GM20431 (cell line): ENCODE data around the gene FBXL16.
"Not testable (repeated sequence)": the region's sequence is repeated elsewhere in the genome, so short reads cannot be mapped to it uniquely, and the experiment has no call there.

Experiments
- in situ Hi-C: fragments of 300-500 bp; cut with MseI, MboI; formaldehyde crosslinking; loops from one replicate; pipeline ENCODE4 v1.15.0; 2020; ENCODE audit warnings: low sequenced_read_pairs; ENCODE audit not compliant: unreplicated experiment

FBXL16 gene

DNA sequence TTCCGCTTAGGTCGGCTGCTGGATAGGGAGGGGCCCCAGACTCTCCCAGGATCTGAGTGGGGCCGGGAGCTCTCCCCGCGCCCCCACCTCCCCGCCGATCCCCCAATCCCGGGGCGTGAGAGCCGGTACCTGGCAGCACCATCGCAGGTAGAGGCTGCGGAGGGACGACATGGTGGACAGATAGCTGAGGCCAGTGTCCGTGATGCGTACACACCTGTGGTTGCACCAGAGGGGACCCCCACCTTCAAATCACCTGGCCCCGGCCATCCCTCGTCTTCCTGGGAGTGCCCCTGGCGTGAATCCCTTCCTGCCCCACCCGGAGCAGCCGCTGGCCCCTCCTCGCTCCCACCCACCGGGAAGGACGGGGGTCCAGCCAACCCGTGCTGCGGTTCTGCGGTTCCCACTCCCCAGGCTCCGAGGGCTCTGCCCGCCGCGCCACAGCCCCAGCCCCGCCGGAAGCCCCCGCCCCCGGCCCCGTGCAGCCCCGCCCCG lies 10.7 kb downstream of the FBXL16 start:
- in situ Hi-C loops, result no loop called here

DNA sequence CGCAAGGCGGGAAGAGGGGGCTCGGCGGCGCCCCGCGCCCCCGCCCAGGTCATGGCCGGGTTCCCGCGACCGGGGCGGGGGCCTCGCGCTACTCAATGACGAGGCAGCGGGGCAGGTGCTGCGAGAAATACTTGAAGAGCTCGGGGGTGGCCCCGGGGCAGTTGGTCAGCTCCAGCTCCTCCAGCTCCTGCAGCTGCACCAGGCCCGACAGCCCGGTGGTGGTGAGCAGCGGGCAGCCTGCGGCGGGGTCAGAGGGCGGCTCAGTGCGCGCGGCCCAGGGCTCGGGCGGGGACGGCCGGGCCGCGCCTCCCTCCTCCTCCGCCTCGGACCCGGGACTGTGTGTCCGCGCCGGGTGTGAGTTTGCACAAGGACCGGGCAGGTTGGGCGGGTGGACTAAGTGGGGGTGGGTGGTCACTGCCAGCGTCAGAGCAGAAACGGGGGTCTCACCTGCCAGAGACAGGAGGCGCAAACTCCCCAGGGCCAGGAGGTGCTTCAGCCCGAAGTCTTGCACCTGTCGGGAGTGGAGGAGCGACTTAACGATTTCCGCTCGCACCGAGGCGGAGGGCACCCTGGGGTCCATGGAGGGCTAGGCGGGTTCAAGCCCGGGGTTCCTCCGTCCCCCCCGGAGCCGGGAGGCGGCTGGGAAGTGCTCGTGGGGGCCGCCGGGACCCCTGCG lies 11.3 kb downstream of the FBXL16 start:
- in situ Hi-C loops, result no loop called here

DNA sequence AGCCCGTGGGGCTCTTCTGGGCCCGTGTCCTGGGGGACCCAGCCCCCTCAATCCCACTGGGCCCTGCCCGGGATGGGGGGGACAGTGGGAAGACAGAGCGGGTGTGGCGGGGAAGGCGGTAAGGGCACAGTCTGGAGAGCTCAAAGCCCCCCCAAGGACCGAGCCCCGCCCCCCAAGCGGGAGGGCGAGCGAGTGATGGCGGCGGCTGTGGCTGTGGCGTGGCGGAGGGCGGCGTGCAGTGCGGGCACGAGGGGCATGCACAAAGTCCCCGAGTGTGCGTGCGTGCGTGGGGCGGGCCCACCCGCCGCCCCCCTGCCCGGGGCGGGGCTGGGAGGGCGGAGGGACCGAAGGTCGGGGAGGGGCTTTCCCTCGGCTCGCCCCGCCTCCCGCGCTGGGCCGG lies 11.8 kb downstream of the FBXL16 start:
- in situ Hi-C loops, result no loop called here

DNA sequence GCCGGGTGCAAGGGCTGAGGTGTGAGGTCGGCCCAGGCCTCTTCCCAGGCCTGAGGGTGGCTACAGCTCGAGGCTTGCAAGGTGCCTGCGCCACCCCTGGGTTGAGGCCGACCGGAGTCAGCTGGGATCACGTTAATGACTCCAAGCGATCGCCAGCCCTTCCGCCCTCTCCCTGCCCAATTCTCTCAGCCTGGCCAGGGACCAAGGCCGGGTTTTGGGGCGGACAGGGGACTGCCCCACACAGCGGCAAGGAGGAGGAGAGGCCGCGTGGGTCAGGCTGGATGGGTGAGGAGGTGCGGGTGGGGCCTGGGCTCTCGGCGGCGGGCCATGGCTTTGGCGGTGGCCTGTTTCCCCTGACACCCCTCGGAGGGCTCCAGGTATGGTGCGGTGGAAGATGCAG lies 12.2 kb downstream of the FBXL16 start:
- in situ Hi-C loops, result no loop called here

DNA sequence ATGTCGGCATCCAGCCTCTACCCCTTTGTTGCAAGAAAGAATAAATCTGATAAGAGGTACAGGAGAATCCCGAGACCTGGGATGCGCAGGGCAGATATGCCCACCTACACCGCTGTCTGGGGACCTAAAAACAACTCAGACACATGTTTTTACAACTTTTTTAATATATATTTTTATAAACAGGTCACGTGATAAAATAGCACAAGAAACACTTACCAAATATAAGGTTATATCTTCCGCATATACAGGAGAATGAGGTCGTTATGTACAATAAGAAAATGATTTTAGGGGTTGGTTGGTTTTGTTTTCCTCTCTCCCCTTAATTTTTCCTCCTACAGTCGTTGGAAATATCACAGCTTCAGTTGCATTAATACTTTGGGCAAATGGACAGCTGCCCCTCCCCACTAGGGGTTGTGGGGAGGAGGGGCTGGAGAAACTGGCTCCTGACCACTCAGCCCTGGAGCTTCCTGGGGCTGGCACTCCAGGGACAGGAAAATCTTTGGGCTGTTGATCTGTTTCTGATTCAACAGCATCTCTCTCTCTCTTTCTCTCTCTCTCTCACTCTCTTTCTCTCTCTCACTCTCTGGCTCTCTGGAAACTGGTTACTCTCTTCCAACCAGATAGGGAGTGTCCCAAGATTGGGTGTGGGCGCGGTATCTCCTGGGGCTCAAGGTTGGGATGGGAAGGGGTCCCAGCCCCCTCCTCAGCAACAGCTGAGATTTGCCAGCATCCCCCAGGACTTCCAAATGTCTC lies 13.1 kb downstream of the FBXL16 start:
- in situ Hi-C loops, result no loop called here

DNA sequence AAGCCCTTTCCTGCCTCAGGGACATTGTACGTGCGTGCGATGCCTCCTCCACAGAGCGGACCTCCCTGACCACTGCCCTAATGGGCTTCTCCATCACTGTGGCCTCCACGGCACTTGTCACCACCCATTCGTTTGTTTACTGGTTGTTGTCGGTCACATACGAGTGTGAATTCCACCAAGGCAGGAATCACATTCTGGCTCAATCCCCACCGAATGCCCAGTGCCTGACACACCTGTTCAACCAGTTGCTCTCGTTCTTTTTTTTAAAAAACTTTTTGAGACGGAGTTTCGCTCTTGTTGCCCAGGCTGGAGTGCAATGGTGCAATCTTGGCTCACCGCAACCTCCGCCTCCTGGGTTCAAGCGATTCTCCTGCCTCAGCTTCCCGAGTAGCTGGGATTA lies 14.4 kb downstream of the FBXL16 start:
- in situ Hi-C loops, result not testable (repeated sequence)

DNA sequence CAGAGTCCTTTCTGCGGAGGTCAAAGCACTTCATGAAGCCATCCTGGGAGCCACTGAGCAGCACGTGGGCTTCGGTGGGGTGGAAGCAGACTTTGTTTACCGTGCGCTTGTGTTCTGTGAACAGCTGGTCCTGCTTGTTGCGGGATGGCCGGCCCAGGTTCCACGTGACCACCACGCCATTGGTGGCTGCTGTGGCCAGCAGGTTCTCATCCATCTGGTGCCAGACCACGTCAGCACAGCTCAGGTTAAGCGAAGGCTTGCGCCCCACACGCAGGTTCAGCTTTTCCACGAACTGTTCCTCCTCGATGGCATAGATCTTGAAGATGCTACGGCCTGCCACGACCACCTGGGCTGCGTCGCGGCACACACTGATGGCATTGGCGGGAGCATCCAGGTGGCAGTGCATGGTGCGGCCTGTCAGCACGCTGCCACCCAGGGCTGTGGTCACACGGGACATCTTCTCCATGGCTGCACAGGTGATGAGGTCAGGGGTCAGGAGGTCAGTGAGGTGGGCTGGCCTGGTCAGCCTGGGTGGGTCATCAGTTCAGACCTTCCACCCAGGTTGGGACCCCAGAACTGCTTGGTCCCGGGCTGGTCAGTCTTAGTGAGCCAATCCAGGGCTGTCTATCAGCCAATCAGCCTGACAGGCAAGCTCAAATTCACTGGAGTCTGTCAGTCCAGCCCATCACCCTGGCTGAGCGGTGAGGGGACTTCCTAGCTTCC lies 16.3 kb downstream of the FBXL16 start:
- in situ Hi-C loops, result no loop called here

DNA sequence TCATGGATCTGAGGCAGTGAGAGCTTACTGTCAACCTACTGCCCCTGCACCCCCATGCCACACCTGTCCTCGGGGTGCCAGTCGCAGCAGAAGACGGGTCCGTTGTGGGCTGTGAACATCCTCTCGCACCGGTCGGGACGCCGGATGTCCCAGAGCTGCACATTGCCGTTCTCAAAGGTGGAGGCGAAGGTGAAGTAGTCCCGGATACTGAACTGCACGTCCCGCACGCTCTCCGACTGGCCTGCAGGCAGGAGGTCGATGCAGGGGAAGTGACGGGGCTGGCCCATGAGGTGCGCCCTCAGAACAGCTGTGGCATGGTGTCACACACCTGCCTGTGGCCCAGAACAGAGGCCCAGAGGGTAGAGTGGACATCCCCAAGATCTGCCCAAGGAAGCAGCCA lies 18.1 kb downstream of the FBXL16 start:
- in situ Hi-C loops, result no loop called here

DNA sequence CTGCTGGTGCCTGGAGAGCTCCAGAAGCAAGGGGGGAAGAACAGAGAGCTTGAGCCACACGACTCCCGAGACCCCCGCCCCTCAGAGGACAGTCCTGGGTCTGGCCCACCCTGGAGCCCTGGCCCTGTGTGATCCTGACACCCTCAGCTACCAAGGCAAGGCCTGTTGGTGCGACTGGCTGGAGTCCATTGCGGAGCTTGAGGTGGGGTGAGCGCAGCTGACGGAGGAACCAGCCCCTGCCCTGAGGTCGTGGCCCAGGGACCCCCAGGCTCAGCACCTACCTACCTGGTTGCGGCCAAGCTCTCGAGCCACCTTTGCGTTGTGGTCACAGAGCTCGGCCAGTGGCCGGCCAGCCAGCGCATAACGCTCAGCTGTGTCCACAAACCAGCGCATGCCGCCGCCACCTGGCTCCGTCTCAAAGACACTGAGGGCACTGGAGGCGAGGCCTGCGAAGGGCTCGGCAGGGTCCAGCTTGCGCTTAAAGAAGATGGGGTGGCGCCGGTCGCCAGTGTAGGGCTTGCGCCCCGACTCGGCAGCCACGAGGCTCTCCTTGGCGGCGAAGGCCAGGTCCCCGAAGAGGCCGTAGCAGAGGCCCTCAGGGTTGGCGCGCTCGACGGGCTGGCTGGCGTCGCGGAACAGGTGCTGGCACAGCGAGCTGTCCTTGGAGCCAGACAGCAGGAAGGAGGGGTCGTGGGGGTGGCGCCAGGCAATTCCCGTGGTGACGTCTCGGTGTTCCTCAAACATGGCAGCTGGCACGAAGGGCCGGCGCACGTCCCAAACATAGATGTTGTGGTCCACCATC lies 18.9 kb downstream of the FBXL16 start:
- in situ Hi-C loops, result no loop called here

DNA sequence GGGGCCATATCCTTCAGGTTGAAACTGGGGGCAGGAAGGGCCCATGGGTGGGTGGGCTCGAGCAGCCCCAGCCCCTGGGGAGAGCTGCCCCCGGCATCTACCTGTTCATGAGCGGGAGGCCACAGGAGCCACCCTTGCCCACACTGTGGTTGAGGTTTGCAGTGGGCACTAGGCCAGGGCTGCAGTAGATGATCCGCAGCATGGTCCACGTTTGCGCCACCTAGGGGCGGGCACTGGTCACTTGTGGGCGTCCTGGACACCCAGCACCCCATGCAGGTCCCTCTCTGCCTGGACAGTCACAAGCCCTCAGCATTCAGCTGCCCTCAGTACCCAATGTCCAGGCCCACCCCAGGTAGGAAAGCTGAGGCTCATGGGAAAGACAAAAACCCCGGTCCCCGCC lies 19.6 kb downstream of the FBXL16 start:
- in situ Hi-C loops, result no loop called here

DNA sequence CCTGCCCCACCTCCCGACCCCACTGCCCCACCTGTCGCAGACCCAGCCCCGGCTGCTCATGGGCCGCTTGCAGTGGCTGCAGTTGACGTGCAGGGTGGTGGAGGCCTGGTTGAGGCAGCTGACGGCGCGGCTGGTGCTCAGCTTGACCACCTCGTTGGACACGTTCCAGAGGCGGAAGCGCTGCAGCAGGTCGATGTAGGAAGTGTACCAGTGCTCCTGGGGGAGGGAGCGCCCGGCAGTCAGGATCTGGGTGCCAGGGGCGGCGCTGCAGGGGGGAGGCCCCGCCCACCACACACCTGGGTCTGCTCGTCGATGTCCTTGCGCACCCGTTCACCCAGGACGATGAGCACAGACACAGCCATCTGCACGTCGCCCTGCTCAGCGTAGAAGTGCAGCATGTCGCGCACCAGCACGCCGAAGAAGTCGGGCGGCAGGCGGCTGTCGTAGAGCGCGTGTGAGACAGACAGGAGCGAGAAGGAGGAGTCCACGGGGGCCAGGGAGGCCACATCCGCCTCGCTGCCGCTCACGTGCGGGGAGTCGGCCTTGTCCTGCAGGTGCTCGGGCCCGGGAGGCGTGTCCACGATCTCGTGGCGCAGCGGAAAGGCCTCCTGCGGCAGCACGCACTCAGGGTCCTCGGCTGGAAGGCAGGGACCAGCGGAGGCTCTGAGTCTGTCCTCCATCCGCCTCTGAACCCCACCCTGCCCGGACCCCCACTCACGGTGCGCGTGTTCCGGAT lies 20.5 kb downstream of the FBXL16 start:
- in situ Hi-C loops, result no loop called here

DNA sequence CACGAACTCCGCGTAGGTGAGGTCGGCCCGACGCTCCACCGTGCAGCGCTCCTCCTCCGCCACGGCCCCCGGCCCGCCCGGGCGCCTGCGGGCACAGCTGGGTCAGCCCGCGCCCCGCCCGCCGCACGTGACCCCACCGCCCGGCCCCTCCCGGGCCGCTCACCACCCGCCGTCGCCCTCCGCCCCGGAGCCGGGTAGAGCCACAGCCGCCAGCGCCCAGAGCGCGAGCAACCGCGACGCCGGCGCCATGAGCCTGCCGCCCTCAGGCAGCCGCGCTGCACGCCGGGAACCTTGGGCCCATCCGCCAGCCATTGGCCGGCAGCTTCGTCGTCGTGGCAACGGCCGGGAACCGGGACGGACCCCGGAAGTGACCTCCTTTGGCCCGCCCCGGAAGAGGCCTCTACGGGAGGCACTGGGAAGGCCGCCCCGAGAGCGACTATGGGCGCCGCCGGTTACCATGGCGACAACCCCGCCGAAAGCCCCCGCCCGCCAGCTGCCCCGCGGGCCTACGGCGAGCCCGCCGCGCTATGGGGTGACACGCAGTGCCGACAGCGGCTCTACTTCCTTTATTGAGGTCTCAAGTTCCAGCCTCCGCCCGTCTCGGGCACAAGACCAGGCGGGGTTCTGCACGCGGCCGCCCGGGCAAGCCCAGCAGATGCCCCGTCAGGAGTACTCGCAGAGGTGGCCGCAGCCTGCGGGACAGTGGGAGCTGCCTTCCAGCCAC lies 21.4 kb downstream of the FBXL16 start, which contains the start of gene JMJD8:
Gene JMJD8, minus strand, starts transcription at position 264 of the 724 bp plus-strand sequence. Its CDS starts 15 bp downstream, at position 249.
- in situ Hi-C loops, result no loop called here

DNA sequence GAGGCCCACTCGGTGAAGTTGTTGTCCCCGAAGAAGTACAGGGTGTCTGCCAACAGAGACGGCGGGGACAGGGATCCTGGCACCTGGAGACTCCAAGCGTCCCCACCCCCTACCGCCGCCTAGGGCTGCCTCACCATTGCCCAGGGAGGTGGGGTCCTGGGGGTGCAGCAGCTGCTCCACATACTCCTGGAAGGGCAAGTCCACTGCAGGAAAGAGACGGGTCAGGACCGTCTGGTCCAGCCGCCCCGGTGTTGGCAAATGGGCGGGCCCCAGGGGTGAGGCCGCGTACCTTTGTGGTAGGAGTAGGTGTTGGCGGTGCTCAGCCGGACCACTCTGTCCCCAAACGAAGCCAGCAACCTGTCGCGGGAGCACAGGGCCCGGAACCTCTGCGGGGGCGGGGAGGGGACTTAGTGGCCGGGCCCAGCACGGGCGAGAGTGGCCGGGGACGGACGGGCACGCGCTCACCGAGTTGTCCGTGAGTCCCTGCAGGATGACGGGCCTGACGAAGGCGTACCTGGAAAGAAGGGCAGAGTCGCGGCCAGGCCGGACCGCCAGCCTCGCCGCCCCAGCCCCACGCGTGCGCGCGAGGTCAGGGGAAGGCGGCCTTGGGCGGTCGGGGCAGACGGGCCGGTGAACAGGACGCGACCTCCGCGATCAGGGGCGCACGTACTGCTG lies 22.1 kb downstream of the FBXL16 start:
- in situ Hi-C loops, result no loop called here

DNA sequence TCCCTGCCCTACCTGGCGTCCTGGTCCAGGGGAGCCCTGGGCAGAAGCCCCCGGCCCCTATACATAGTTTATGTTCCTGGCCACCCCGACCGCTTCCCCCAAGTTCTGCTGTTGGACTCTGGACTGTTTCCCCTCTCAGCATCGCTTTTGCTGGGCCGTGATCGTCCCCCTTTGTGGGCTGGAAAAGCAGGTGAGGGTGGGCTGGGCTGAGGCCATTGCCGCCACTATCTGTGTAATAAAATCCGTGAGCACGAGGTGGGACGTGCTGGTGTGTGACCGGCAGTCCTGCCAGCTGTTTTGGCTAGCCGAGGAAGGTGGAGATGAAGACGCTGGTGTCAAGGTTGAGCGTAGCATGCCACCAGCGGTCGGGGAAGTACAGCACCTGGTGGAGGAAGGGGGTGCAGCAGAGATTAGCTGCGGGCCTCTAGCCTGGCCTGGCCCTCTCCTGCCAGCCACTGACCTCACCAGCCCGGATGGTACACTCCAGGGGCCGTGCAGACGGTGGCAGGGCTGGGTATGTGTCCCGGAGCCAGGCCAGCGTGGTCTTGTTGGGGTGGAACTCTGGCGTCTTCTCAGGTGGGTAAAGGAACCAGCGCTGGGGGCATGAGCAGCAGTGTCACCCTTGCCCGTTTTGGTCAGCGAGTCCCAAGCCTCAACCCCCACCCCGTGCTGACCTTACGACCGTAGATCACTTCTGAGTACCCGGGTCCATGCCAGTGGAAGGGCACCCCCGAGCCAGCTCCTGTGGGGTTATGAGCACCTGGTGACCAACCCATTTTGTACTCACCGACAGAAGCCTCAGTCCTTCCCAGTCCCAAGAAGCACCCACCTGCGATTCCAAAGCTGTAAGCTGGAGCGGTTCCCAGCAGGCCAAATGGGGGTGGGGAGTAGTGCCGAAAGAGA lies 22.9 kb downstream of the FBXL16 start:
- in situ Hi-C loops, result no loop called here

DNA sequence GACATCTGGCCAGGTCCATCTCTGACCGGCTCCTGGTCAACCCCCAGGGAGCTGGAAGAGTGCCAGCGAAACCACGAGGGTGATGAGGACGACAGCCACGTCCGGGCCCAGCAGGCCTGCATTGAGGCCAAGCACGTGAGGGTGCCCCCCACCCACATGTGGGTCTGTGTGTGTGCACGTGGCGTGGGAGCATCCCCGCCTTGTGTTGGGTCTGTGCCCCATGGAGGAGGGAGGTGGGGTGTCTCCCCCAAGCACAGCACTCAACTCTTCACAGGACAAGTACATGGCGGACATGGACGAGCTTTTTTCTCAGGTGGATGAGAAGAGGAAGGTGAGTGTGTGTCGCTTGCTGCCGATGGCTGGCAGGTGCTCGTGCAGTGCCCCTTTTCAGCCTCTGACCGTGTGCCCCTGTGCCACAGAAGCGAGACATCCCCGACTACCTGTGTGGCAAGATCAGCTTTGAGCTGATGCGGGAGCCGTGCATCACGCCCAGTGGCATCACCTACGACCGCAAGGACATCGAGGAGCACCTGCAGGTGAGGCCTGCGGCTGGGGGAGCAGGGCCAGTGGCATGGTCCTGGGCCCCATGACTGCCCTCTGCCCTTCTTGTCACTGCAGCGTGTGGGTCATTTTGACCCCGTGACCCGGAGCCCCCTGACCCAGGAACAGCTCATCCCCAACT lies 23.7 kb downstream of the FBXL16 start:
- in situ Hi-C loops, result no loop called here

DNA sequence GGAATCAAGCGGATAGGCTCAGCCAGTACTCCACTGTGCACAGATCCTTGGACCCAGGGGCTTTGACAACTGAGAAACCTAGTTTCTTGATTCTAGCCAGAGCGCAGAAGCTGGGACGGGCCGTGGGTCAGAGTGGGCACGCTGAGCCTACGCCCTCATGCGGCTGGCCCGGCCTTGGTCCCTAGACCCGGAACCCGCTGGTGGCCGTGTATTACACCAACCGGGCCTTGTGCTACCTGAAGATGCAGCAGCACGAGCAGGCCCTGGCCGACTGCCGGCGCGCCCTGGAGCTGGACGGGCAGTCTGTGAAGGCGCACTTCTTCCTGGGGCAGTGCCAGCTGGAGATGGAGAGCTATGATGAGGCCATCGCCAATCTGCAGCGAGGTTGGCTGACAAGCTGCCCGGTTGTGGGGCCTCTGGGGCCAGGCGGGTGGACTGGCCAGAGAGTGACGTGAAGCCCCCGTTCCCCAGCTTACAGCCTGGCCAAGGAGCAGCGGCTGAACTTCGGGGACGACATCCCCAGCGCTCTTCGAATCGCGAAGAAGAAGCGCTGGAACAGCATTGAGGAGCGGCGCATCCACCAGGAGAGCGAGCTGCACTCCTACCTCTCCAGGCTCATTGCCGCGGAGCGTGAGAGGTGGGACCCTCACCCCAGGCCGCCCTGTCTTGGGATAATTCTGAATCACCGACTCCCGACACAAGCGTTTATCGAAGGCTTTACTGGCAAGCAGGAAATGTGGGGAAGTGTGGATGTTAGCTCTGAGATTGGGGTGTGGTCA lies 24.4 kb downstream of the FBXL16 start:
- in situ Hi-C loops, result no loop called here
